Smooth muscle cell (in vitro differentiated cells): ENCODE data around the gene COLEC11. TPM values are rescaled to one million over a fixed set of nuclear protein-coding genes. Genes with fewer than 3 reads are reported as not detected.

Source experiments
- DNase-seq: peaks from one replicate; lab custom pipeline; 2025; ENCODE audit not compliant: unreplicated experiment; lab: John Stamatoyannopoulos, UW
- H2AFZ ChIP-seq: fragments of 200-600 bp; sonication (generic); 2 replicates; pipeline ENCODE4 v1.6.0; 2016; ENCODE audit warnings: antibody characterized with exemption, low read depth, mild to moderate bottlenecking
- H3F3A ChIP-seq: fragments of 200-600 bp; sonication (generic); 2 replicates; pipeline ENCODE4 v1.6.0; 2017; ENCODE audit warnings: antibody characterized with exemption, low read depth
- H3K27ac ChIP-seq: fragments of 200-600 bp; sonication (generic); 2 replicates; pipeline ENCODE4 v1.5.1; 2016; ENCODE audit warnings: low read depth, mild to moderate bottlenecking
- H3K27me3 ChIP-seq: fragments of 200-600 bp; sonication (generic); 2 replicates; pipeline ENCODE4 v1.6.1; 2016; ENCODE audit warnings: low read depth, mild to moderate bottlenecking
- H3K36me3 ChIP-seq: fragments of 200-600 bp; sonication (generic); 2 replicates; pipeline ENCODE4 v1.5.1; 2016; ENCODE audit warnings: low read depth
- H3K4me1 ChIP-seq: fragments of 200-600 bp; sonication (generic); 2 replicates; pipeline ENCODE4 v1.5.1; 2016; ENCODE audit warnings: low read depth
- H3K4me2 ChIP-seq: fragments of 200-600 bp; sonication (generic); 2 replicates; pipeline ENCODE4 v1.6.0; 2016; ENCODE audit warnings: mild to moderate bottlenecking
- H3K4me3 ChIP-seq: fragments of 200-600 bp; sonication (generic); 2 replicates; pipeline ENCODE4 v1.5.1; 2016; ENCODE audit warnings: mild to moderate bottlenecking
- H3K79me2 ChIP-seq: fragments of 200-600 bp; sonication (generic); 2 replicates; pipeline ENCODE4 v1.6.0; 2016; ENCODE audit warnings: low read depth, mild to moderate bottlenecking
- H3K9ac ChIP-seq: fragments of 200-600 bp; sonication (generic); 2 replicates; pipeline ENCODE4 v1.6.0; 2016; ENCODE audit warnings: low read depth
- H3K9me3 ChIP-seq: fragments of 200-600 bp; sonication (generic); replicated peaks from 2 replicates; pipeline ENCODE4 v1.5.1; 2016; ENCODE audit warnings: low read depth
- H4K20me1 ChIP-seq: fragments of 200-600 bp; sonication (generic); 2 replicates; pipeline ENCODE4 v1.6.0; 2016; ENCODE audit warnings: low read depth
- CTCF ChIP-seq: fragments of 200-600 bp; sonication (generic); IDR thresholded peaks from 2 replicates; pipeline ENCODE4 v1.5.1; 2017; ENCODE audit warnings: borderline replicate concordance, mild to moderate bottlenecking, antibody characterized with exemption; ENCODE audit not compliant: insufficient read depth, poor library complexity, severe bottlenecking
- WGBS: methylation state at CpG from one replicate; pipeline ENCODE4 v1.1.7; 2016; ENCODE audit warnings: low lambda C conversion rate; 5-methylcytosine and 5-hydroxymethylcytosine counted together
- polyA plus RNA-seq: library from polyadenylated mRNA; unstranded; fragments of >200 nt; fragmentation: Nextera tagmentation; extraction: Ambion mirVana; gene quantifications from 2 replicates; pipeline ENCODE4 v1.2.1, GENCODE V29; 2016
- total RNA-seq: library from RNA; depleted of rRNA; stranded (reverse); fragments of >200 nt; gene quantifications from 2 replicates; pipeline ENCODE4 v1.2.3, GENCODE V29; 2014

Gene COLEC11
- total and polyA plus RNA-seq, 2 experiments from 2014 or later = 18.1 to 30.8 TPM

DNA sequence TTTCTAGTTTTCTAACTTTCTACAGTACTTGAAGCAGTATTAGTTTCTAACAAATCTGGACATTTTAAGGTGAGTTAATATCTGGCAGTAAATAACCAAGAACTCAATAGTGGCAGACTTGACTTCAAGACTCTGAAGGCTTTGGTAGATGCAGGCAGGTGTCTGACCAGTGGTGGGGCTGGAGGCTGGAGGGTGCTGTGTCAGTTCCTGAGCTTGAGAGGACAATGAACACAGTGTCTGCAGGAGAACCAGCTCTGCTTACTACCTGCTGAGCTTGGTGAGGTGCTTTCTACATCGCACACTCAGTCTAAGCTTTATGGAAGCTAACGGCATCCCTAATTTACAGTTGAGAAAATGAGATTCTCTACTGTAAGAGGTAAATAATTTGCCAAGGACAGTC lies 84.3 kb downstream of the COLEC11 start:
- 91% methylated on average over 2 of the region's 2 CpGs for WGBS
- DNase-seq = no peak
- no peak overlapping the region for H3K4me2 ChIP-seq
- no peak overlapping the region for H3K27ac ChIP-seq
- H4K20me1 ChIP-seq = no peaks in the 10 kb centered on the region
- H3K79me2 ChIP-seq = no peaks in the 10 kb centered on the region
- H3K27me3 ChIP-seq = no peaks in the 10 kb centered on the region
- H3K9ac ChIP-seq = no peak overlapping the region
- H3F3A ChIP-seq = no peaks in the 10 kb centered on the region
- no peak overlapping the region for H3K4me3 ChIP-seq
- TF ChIP-seq CTCF = no peak
- no peak overlapping the region for H2AFZ ChIP-seq
- H3K4me1 ChIP-seq = no peaks in the 10 kb centered on the region
- no peaks in the 10 kb centered on the region for H3K9me3 ChIP-seq
- H3K36me3 ChIP-seq = no peaks in the 10 kb centered on the region

DNA sequence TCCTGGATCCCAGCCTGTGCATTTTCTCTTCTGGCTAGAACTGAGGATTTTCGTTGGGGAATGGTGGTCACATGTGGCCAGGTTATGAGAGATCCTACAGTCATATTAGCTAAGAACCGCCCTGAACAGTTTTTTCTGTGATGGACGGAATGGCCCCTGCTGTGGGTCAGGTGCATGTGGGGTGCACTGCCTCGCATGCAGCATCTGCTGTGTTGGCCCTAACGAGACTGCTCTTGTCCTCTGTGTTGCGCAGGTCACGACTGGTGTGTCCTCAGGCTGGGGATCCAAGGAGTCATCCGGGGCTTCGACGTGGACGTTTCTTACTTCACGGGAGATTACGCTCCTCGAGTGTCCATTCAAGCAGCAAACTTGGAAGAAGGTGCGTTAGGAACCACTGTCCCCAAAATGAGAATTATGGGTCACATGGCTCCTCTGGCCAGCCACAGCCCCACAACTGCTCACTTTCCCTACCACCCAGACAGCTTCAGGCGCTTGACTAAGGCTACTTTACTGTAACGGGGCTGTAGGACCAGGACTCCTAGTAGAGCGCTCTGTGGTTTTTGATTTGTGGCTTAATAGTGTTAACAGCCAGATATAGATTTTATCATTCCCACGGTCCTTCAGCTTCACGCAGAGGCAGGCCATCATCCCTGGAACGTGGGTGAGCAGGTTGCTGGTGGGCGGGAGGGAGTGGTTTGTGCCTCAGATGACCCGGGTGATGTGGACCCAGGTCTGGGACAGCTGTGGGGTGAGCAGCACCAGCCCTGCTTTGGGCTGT lies 84.9 kb downstream of the COLEC11 start:
- Histone ChIP-seq H3K27ac (no peak overlapping the region), H3F3A (no peaks in the 10 kb centered on the region), H3K9me3 (no peaks in the 10 kb centered on the region), H3K36me3 (no peaks in the 10 kb centered on the region), H3K9ac (no peak overlapping the region), H4K20me1 (no peaks in the 10 kb centered on the region), H2AFZ (no peak overlapping the region), H3K4me2 (no peak overlapping the region), H3K4me1 (no peaks in the 10 kb centered on the region), H3K27me3 (no peaks in the 10 kb centered on the region), H3K4me3 (no peak overlapping the region), H3K79me2 (no peaks in the 10 kb centered on the region)
- TF ChIP-seq CTCF = no peak
- no peak for DNase-seq
- 93% methylated on average over 23 of the region's 23 CpGs for WGBS

GRCh38 chr2:3680548-3681345 lies 85.8 kb downstream of the COLEC11 start:
- no peak for DNase-seq
- H3K27ac ChIP-seq = no peak overlapping the region
- H3F3A ChIP-seq = no peaks in the 10 kb centered on the region
- H3K4me1 ChIP-seq = no peaks in the 10 kb centered on the region
- WGBS = 92% methylated on average over 18 of the region's 18 CpGs
- H3K9ac ChIP-seq = no peak overlapping the region
- no peaks in the 10 kb centered on the region for H3K27me3 ChIP-seq
- H2AFZ ChIP-seq = no peak overlapping the region
- no peaks in the 10 kb centered on the region for H3K36me3 ChIP-seq
- H3K9me3 ChIP-seq = no peaks in the 10 kb centered on the region
- no peak for TF ChIP-seq CTCF
- H4K20me1 ChIP-seq = no peaks in the 10 kb centered on the region
- H3K4me3 ChIP-seq = no peak overlapping the region
- H3K4me2 ChIP-seq = no peak overlapping the region
- no peaks in the 10 kb centered on the region for H3K79me2 ChIP-seq
